Activated CD4-positive, alpha-beta T cell treated with anti-CD3 and anti-CD28 coated beads, Interleukin-2, amount 10 ng/mL, durations not matched to agents 24 days and 14 days (primary cell): ENCODE measurements around the gene KANSL1. TPM values are rescaled to one million over a fixed set of nuclear protein-coding genes. Genes with fewer than 3 reads are reported as not detected.

ENCODE experiments used
- DNase-seq: peaks from one replicate; pipeline ENCODE4 v3.0.0; 2022
- H3K27ac Mint-ChIP-seq: one replicate; pipeline ENCODE4 v1.8.0; 2022; ENCODE audit warnings: mild to moderate bottlenecking, mixed read lengths
- H3K27me3 Mint-ChIP-seq: one replicate; pipeline ENCODE4 v1.8.0; 2022; ENCODE audit warnings: mixed read lengths
- H3K36me3 Mint-ChIP-seq: one replicate; pipeline ENCODE4 v1.8.0; 2022; ENCODE audit warnings: low read depth, mild to moderate bottlenecking, mixed read lengths
- H3K4me1 Mint-ChIP-seq: one replicate; pipeline ENCODE4 v1.8.0; 2021; ENCODE audit warnings: mixed read lengths
- H3K4me3 Mint-ChIP-seq: one replicate; pipeline ENCODE4 v1.8.0; 2022; ENCODE audit warnings: mild to moderate bottlenecking, moderate library complexity, mixed read lengths
- H3K9me3 Mint-ChIP-seq: one replicate; pipeline ENCODE4 v1.8.0; 2021; ENCODE audit warnings: mixed read lengths
- intact Hi-C: fragments of 100-400 bp; cut with micrococcal nuclease; formaldehyde crosslinking; loops from one replicate; pipeline ENCODE4 v1.15.1; 2023
- total RNA-seq: library from RNA; stranded (reverse); gene quantifications from 2 replicates; pipeline ENCODE4 v1.2.3, GENCODE V29; 2022

The KANSL1 gene
- total RNA-seq, 1 donor from 2014 or later: 82.8 TPM

DNA sequence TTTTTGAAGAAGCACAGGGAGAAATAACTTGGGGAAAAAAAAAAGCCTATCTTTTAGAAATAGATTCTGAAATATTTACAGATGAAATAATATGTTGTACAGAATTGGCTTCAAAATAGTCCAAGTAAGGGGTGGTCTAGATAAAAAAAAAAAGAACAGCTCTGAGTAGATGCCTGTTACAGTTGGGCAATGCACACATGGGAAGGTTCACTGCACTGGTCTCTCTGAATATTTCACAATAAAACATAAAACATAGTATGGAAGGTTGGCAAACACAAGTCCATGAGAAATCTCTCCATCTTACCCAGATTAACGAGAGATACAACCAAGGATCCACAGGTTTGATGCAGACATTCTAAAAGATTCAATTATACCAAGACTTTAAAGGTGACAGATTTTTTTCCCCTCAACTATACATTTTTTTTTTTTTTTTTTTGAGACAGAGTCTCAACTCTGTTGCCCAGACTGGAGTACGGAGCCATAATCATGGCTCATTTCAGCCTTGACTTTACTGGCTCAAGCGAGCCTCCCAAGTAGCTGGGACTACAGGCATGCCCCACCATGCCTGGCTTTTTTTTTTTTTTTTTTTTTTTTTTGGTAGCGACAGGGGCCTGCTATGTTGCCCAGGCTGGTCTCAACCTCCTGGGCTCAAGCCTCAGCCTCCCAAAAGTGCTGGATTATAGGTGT lies 58.0 kb downstream of the KANSL1 start:
- no peak for DNase-seq
- Mint-ChIP-seq H3K4me1 (peaks cover 65% of the 10 kb centered on the region), H3K27me3 (no peaks in the 10 kb centered on the region), H3K27ac (no peak overlapping the region), H3K9me3 (no peaks in the 10 kb centered on the region), H3K4me3 (no peak overlapping the region), H3K36me3 (peaks cover 20% of the 10 kb centered on the region)
- intact Hi-C loops: loop anchor here (2.0 kb wide), 1 partner anchor 52 kb away; no protein-coding TSS in a partner anchor

DNA sequence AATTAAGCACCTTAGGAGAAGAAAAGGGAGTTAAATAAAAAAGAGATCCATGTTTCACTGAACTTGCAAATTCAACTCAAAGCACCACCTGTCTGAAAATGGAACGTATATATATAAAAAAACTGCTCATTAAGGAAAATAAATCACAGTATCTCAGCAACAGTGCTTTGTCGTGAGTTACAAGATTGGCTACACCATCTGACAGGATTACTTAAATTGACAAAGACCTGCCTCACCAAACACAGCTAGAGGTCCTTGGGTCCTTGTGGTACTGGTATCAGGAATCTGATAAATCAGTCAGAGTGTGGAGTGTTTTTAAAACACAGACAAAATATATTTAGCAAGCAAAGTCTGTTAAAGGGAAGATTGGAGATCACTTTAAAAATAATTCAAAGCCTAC lies 63.9 kb downstream of the KANSL1 start:
- Mint-ChIP-seq H3K27ac (no peak overlapping the region), H3K4me3 (no peak overlapping the region), H3K36me3 (peaks cover 28% of the 10 kb centered on the region), H3K9me3 (no peaks in the 10 kb centered on the region), H3K4me1 (peaks cover 46% of the 10 kb centered on the region), H3K27me3 (no peaks in the 10 kb centered on the region)
- DNase-seq: no peak
- intact Hi-C loops: loop anchor here (1.0 to 5.0 kb wide), 2 partner anchors 8 to 37 kb away; no protein-coding TSS in a partner anchor

DNA sequence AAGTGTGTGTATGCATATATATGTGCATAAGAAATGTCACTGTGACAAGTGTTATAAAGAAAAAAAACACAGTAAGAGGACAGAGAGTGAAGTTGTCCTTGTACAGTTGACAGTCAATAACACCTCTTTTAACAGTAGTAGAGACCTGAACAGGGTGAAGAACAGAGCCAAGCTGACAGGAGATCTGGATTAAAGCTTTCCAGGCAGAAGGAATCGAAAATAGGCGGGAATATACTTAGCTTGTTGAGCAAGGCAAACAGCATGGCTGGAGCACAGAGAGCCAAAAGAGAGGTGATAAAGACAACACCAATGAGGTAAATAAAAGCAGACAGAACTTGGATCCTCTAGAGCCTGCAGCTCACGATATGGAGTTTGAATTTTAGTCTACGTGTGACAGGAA lies 64.8 kb downstream of the KANSL1 start:
- Mint-ChIP-seq H3K9me3 (no peaks in the 10 kb centered on the region), H3K4me3 (no peak overlapping the region), H3K4me1 (peaks cover 49% of the 10 kb centered on the region), H3K27me3 (no peaks in the 10 kb centered on the region), H3K36me3 (peaks cover 30% of the 10 kb centered on the region), H3K27ac (peak overlapping the region; percentile 3)
- intact Hi-C loops: loop anchor here (5.0 kb wide), 1 partner anchor 36 kb away; no protein-coding TSS in a partner anchor
- no peak for DNase-seq

DNA sequence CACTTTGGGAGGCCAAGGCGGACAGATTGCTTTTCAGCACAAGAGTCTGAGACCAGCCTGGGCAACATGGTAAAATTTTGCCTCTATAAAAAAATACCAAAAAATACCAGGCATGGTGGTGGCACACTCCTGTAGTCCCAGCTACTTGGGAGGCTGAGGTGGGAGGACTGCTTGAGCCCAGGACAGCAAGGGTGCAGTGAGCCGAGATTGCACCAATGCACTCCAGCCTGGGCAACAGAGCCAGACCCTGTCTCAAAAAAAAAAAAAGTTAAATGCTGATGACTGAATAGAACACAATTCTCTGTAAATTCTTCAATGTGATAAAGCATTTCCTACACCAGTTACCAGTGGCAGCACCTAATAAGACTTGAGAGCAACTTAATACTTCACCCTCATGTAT lies 65.7 kb downstream of the KANSL1 start:
- no peak overlapping the region for H3K27ac Mint-ChIP-seq
- peaks cover 27% of the 10 kb centered on the region for H3K36me3 Mint-ChIP-seq
- no peaks in the 10 kb centered on the region for H3K27me3 Mint-ChIP-seq
- peaks cover 49% of the 10 kb centered on the region for H3K4me1 Mint-ChIP-seq
- intact Hi-C loops: loop anchor here (5.0 kb wide), 1 partner anchor 35 kb away; no protein-coding TSS in a partner anchor
- DNase-seq: no peak
- no peaks in the 10 kb centered on the region for H3K9me3 Mint-ChIP-seq
- no peak overlapping the region for H3K4me3 Mint-ChIP-seq

DNA sequence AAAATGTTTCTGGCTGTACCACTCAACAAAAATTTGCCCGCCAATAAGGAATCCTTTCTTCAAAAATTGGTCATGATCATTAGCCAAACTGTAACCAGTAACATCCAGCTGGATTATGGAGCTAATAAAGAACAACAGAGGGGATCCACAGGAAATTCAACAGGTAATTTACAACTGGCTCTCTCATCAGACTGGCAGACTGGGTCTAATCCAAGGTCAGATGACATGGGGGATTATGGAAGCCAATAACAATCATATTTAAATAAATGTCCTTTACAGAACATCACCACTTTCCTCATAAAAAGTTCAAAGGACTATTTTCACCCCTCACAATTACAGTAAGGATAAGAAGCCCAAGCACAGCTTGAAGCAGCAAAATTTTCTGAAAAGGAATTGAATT lies 66.4 kb downstream of the KANSL1 start:
- H3K27me3 Mint-ChIP-seq: no peaks in the 10 kb centered on the region
- H3K4me1 Mint-ChIP-seq: peaks cover 56% of the 10 kb centered on the region
- H3K36me3 Mint-ChIP-seq: peaks cover 26% of the 10 kb centered on the region
- no peak overlapping the region for H3K4me3 Mint-ChIP-seq
- intact Hi-C loops: loop anchor here (5.0 kb wide), 1 partner anchor 35 kb away; no protein-coding TSS in a partner anchor
- no peak for DNase-seq
- no peaks in the 10 kb centered on the region for H3K9me3 Mint-ChIP-seq
- H3K27ac Mint-ChIP-seq: no peak overlapping the region

DNA sequence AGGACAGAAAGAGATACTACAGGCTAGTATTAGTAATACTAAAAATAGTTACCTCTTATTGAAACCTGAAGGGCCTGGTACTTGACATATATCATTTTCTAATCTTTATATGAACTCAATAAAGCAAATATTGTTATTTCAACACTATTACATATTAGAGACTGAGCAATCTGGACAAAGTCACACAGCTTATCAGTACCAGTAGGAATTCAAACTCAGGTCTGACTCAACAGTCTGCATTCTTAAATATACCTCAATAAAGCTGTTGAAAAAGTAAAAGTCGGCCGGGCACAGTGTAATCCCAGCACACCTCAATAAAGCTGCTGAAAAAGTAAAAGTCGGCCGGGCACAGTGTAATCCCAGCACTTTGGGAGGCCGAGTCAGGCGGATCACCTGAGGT lies 67.4 kb downstream of the KANSL1 start:
- no peak for DNase-seq
- Mint-ChIP-seq H3K36me3 (peaks cover 31% of the 10 kb centered on the region), H3K9me3 (no peaks in the 10 kb centered on the region), H3K4me3 (no peak overlapping the region), H3K27me3 (no peaks in the 10 kb centered on the region), H3K27ac (no peak overlapping the region), H3K4me1 (peaks cover 62% of the 10 kb centered on the region)
- intact Hi-C loops: loop anchor here (5.0 kb wide), 1 partner anchor 34 kb away; no protein-coding TSS in a partner anchor

DNA sequence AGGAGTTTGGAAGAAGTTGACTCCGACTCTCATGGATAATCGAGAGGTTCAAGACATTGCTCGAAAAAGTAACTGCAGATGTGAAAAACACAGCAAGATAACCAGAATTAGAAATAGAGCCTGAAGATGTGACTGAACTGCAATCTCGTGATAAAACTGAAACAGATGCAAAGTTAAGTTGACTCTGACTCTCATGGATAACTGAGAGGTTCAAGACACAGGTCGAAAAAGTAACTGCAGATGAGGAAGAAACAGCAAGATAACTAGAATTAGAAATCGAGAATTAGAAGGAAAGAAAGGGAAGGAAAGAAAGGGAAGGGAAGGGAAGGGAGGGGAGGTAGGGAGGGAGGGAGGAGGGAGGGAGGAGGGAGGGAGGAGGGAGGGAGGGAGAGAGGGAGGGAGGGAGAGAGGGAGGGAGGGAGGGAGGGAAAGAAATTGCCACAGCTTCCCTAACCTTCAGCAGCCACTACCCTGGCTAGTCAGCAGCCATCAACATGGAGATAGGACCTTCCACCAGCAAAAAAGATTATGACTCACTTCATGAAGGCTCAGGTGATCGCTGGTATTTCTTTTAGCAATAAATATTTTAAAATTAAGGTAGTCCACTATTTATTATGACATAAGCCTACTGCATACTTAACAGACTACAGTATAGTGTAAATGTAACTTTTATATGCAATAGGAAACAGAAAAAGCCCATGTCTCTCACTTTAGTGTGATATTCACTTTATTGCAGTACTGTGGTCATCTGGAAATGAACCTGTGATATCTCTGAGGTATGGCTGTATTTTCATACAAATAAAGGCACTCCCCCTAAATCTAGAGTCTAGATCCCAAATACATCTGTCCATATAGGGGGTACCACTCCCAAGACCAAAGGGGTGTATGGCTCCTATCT lies 68.3 kb downstream of the KANSL1 start:
- H3K4me1 Mint-ChIP-seq: peaks cover 62% of the 10 kb centered on the region

DNA sequence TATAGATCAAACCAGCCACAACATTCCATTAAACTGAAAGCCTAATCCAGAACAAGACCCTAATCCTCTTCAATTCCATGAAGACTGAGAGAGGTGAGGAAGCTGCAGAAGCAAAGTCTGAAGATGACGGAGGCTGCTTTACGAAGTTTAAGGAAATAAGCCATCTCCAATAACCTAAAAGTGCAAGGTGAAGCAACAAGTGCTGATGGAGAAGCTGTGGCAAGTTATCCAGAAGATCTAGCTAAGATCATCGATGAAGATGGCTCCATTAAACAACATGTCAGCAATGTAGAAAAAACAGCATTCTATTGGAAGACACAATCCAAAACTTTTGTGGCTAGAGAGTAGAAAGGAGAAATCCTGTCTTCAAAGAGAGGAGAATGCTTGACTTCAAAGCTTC lies 69.6 kb downstream of the KANSL1 start:
- DNase-seq: no peak
- Mint-ChIP-seq H3K4me3 (no peak overlapping the region), H3K9me3 (no peaks in the 10 kb centered on the region), H3K27me3 (no peaks in the 10 kb centered on the region), H3K27ac (no peak overlapping the region), H3K36me3 (peaks cover 27% of the 10 kb centered on the region), H3K4me1 (peaks cover 63% of the 10 kb centered on the region)
- intact Hi-C loops: loop anchor here (2.0 kb wide), 1 partner anchor 33 kb away; no protein-coding TSS in a partner anchor

More for the DNA sequence above, 68.3 kb downstream of the KANSL1 start:
- Mint-ChIP-seq H3K27ac (peak overlapping the region; percentile 4), H3K27me3 (no peaks in the 10 kb centered on the region), H3K36me3 (peaks cover 32% of the 10 kb centered on the region), H3K9me3 (no peaks in the 10 kb centered on the region), H3K4me3 (no peak overlapping the region)
- no peak for DNase-seq
- intact Hi-C loops: loop anchor here (5.0 kb wide), 1 partner anchor 33 kb away; no protein-coding TSS in a partner anchor

DNA sequence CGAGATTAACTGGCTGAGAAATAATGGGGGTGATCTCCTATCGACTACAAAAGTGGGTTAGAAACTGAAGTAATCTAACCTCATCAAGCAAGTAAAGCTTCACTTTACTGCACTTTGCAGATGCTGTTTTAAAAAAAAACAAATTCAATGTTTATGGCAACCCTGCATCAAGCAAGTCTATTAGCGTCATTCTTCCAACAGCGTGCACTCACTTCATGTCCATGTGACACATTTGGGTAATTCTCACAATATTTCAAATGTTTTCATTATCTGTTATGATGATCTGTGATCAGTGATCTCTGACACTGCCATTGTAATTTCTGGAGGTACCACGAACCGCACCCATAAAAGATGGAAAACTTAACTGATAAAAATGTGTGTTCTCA lies 70.8 kb downstream of the KANSL1 start:
- H3K36me3 Mint-ChIP-seq: peaks cover 20% of the 10 kb centered on the region
- H3K27ac Mint-ChIP-seq: no peak overlapping the region
- no peak for DNase-seq
- intact Hi-C loops: loop anchor here (2.0 kb wide), 1 partner anchor 34 kb away; no protein-coding TSS in a partner anchor
- H3K4me1 Mint-ChIP-seq: peaks cover 56% of the 10 kb centered on the region
- no peaks in the 10 kb centered on the region for H3K27me3 Mint-ChIP-seq
- H3K4me3 Mint-ChIP-seq: peak overlapping the region; percentile 21
- H3K9me3 Mint-ChIP-seq: no peaks in the 10 kb centered on the region

DNA sequence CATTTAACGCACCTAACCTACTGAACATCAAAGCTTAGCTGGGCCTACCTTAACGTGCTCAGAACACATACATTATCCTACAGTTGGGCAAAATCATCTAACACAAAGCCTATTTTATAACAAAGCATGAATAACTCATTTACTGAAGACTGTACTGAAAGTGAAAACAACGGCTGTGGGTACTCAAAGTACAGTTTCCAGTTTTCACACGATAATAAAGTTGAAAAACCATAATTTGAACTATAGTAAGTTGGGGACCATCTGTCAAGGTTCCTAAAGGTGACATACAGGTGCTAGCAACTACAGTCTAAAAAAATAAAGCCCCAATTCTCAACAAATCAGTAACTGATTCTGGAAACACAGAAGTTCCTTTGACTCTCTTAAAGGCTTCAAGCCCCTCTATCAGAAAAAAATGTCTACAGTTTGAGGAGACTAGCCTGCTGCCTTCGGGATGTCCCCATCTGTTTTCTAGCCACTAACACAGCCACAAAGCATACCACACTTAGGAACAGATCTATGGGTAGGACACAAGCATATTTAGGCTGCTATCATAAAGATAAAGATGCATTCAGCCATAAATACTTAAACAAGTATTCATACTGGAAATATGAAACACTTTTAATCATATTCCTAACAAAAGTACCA lies 71.3 kb downstream of the KANSL1 start:
- Mint-ChIP-seq H3K27me3 (no peaks in the 10 kb centered on the region), H3K9me3 (no peaks in the 10 kb centered on the region), H3K36me3 (peaks cover 20% of the 10 kb centered on the region), H3K27ac (peak overlapping the region; percentile 31), H3K4me1 (peaks cover 59% of the 10 kb centered on the region), H3K4me3 (peak overlapping the region; percentile 21)
- DNase-seq: no peak
- intact Hi-C loops: loop anchor here (2.0 kb wide), 1 partner anchor 35 kb away; no protein-coding TSS in a partner anchor

DNA sequence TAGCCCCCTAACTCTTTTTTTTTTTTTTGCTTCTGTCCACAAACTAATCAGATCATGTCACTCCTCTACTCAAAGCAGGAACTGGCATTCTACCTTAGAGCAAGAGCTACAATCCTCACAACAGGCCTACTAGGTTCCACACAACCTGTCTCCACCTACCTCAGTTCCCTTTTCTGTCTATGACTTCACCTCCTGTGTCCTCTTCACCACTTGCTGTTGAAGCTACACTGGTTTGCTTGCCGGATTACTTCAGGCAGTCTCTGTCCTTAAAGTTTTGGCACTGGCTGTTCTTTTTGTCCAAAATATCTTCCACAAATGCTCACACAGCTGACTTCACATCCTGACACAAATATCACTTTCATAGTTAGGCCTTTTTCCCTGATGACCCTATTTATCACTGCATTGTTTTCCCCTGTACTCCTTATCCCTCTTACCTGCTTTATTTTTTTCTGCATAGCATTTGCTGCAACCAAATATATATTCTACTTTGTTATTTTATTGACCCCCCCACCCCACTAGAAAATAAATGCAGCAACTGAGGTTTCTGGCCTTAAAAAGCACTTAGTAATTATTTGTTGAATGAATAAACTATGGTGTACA lies 72.0 kb downstream of the KANSL1 start:
- H3K27ac Mint-ChIP-seq: peak overlapping the region; percentile 8
- intact Hi-C loops: no loop called here
- DNase-seq: no peak
- no peaks in the 10 kb centered on the region for H3K9me3 Mint-ChIP-seq
- H3K36me3 Mint-ChIP-seq: peaks cover 20% of the 10 kb centered on the region
- H3K27me3 Mint-ChIP-seq: no peaks in the 10 kb centered on the region
- H3K4me3 Mint-ChIP-seq: no peak overlapping the region
- peaks cover 56% of the 10 kb centered on the region for H3K4me1 Mint-ChIP-seq

DNA sequence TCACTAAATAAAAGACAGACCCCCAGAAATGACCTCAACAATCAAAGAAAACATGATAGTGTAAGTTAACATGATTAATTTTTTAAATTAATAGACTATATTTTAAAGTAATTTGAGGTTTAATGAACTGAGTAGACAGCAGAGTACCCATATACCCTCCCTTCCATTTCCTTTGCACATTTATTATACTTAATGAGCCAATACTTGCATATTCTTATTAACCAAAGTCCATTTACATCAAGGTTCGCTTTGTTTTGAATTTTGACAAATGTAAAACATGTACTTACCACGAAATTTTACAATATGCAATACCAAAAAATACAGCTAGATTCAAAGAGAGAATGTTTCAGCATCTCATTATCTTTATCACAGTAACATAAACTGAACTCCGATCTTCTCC lies 72.7 kb downstream of the KANSL1 start:
- H3K4me1 Mint-ChIP-seq: peaks cover 58% of the 10 kb centered on the region
- no peaks in the 10 kb centered on the region for H3K9me3 Mint-ChIP-seq
- no peak for DNase-seq
- H3K36me3 Mint-ChIP-seq: peaks cover 20% of the 10 kb centered on the region
- H3K27me3 Mint-ChIP-seq: no peaks in the 10 kb centered on the region
- H3K4me3 Mint-ChIP-seq: no peak overlapping the region
- H3K27ac Mint-ChIP-seq: no peak overlapping the region
- intact Hi-C loops: no loop called here

DNA sequence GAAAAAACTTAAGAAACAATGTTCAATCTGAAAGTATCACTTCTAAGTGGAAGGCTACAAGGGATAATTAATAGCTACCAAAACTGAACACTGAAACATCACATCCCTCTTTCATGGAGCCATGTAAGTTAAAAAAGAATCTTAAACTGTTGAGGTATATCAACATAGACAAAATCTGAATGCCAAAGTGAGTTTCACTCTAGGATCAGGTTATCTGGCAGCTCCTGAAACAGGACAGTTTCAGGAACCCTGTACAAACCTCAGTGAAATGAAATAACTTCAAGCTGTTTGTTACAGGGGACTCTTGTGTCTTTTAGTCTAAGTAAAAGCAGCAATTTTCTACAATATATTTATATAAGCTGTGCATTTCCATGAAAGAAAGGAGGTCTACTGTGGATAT lies 73.2 kb downstream of the KANSL1 start:
- intact Hi-C loops: no loop called here
- H3K9me3 Mint-ChIP-seq: no peaks in the 10 kb centered on the region
- H3K27ac Mint-ChIP-seq: peak overlapping the region; percentile 0
- H3K36me3 Mint-ChIP-seq: peaks cover 20% of the 10 kb centered on the region
- H3K4me1 Mint-ChIP-seq: peaks cover 58% of the 10 kb centered on the region
- no peak overlapping the region for H3K4me3 Mint-ChIP-seq
- H3K27me3 Mint-ChIP-seq: no peaks in the 10 kb centered on the region
- no peak for DNase-seq
